HG03565 (cell line): Measurements from ENCODE around the gene CYB561D2.

ENCODE experiments used
- ATAC-seq: cut with Tn5 transposase; IDR thresholded peaks from one replicate; pipeline ENCODE4 v1.9.1; 2021; ENCODE audit warnings: mild to moderate bottlenecking, moderate library complexity; ENCODE audit not compliant: unreplicated experiment

The CYB561D2 gene

DNA sequence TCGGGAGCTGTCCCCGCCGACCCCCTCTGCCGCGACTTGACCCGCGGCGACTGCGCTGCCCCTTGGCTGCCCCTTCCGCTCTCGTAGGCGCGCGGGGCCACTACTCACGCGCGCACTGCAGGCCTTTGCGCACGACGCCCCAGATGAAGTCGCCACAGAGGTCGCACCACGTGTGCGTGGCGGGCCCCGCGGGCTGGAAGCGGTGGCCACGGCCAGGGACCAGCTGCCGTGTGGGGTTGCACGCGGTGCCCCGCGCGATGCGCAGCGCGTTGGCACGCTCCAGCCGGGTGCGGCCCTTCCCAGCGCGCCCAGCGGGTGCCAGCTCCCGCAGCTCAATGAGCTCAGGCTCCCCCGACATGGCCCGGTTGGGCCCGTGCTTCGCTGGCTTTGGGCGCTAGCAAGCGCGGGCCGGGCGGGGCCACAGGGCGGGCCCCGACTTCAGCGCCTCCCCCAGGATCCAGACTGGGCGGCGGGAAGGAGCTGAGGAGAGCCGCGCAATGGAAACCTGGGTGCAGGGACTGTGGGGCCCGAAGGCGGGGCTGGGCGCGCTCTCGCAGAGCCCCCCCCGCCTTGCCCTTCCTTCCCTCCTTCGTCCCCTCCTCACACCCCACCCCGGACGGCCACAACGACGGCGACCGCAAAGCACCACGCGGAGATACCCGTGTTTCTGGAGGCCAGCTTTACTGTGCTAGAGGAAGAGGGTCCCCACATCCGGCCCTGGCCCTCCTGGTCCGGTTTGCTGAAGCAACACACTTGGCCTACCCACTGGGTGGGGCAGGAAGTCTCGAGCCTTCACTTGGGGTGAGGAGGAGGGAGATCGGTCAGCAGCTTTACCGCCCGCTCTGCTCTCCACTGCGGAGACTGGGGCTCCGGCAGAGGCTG lies 10.0 kb upstream of the CYB561D2 start, which contains the start of gene RASSF1:
TSS of gene RASSF1 (minus strand) at position 389 of the 882 bp plus-strand sequence. CDS start at position 358, 31 bp downstream.
- no peak for ATAC-seq

DNA sequence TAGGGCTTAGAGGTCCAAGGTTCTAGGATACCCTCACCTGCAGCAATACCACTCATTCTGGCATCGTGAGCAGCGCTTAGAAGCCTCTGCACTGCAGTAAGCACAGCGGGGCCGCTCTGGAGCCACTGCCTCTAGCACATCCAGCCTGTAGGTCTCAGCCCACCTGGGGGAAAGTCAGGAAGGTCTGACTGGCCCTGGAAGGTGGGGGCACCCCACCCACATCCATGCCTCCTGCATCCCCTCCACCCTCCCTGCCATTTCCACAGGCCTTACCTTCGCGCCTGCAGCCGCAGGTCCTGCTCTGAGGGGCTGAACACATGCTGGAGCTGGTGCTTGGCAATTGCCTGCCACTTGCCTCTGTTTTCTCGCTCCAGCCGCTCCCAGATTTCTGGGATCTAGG lies 9.1 kb upstream of the CYB561D2 start:
- no peak for ATAC-seq

DNA sequence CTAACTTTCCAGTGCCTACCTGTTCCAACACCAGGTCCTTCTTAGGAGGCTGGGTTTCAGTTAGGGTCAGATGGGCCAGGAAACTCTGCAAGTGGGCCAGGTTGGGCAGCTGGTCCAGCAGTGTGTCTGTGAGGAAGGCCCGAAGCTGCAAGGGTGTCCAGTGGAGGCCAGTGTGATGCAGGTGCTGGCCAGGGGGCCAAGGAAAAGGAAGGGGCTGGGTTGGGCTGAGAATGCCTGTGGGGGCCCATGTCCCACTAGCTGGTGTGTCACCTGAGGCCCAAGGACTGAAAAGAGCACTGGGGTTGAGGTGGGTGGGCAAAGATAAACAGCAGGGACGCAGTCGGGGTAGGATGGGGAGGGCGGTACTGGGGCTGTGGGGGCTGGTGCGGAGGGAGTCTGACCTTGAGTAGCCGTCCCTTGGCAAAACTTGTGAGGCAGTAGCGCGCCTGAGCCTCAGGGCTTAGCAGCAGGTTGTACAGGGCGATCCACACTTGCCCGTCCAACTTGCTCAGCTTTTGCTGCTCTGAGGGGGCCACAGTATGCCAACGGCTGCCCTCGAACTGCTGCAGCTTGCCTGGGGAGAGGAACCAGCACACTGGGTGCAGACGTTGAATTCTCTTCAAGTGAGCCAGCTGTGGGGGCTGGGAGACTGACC lies 8.5 kb upstream of the CYB561D2 start:
- ATAC-seq, result no peak

DNA sequence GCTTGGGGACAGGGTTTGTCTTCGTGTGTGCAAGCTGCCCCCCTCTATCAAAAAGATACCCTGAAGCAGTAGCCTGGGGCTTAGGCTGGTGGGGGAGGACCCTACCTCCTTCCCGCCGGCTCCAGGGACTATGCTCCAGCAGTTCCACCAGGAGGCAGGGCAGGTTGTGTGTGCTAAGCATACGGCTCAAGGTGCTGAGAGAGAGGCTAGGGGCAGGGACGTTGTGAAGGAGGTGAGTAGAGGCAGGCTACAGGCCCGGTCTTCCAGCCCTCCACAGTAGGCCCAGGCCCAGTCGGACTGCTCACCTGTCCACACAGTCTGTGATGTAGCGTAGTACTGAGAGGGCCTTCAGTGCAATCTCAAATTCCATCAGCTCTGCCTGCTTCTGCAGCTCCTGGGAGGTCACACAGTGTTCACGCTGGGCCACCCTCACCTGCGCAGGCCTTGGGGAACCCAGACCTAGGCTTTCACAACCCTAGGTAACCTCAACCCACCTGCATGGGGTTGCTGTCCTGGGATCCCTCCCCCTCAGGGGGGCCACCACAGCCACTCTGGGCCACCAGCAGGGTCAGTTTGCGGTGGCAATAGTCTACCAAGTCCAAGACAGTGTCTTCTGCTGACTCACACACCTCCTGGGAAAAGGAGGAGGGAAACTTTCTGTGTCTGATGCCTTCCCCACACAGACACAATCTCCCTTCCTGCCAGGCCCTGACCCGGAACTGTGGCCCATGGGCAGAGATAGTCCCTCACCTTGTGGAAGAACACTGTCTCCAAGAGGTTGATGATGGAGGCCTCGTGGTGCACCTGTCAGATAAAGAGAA lies 7.6 kb upstream of the CYB561D2 start:
- no peak for ATAC-seq

DNA sequence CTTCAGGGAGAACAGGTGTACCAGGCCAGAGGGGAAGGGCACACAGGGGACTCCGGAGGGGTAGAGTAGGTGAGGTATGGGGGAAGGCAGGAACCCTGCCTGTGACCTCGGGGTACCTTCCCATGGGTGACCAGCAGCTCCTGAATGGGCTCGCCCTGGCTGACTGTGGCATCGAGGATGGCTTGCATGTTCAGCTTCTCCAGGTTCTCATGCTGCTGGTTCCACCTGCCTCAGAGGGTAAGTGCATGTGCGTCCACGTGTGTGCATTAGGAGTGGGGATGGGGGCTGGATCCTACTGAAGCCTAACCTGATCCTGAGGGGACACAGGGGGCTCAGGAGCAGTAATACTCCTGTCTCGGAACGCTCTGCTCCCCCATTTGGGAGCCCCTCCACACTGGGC lies 5.7 kb upstream of the CYB561D2 start:
- no peak for ATAC-seq

DNA sequence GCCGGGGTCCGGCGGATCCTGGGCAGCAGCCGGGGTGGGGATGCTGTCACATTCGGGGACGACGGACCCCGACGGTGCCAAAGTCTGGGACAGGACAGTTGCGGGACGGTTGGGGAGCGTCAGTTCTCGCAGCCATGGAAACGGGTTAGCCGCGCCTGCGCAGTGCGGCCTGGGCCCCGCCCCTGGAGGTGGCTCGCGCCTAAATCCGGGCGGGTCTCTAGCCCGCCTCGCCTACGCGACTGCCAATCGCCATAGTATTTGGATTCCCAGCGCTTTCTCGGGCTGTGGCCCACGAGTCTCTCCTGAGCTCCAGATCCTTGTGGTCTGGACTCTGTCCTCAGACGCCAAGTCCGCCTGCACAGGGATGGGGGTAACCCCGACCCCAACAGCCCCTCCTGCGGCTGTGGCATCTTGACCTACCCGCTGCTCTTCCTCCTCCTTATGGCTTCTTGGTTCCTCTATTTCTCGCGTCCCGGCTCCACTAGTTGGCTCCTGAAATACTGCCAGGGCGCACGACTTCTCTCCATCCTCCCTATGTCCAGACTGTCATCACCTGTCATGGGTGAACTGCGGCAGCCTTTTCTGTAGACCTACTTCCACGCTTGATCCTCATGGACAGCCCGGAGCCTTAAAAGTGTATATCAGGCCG lies 5.0 kb upstream of the CYB561D2 start, which contains the start of gene ZMYND10:
TSS of gene ZMYND10 (minus strand) at position 147 of the 649 bp plus-strand sequence. CDS start 153 bp downstream, outside the sequence.
- ATAC-seq, result no peak

DNA sequence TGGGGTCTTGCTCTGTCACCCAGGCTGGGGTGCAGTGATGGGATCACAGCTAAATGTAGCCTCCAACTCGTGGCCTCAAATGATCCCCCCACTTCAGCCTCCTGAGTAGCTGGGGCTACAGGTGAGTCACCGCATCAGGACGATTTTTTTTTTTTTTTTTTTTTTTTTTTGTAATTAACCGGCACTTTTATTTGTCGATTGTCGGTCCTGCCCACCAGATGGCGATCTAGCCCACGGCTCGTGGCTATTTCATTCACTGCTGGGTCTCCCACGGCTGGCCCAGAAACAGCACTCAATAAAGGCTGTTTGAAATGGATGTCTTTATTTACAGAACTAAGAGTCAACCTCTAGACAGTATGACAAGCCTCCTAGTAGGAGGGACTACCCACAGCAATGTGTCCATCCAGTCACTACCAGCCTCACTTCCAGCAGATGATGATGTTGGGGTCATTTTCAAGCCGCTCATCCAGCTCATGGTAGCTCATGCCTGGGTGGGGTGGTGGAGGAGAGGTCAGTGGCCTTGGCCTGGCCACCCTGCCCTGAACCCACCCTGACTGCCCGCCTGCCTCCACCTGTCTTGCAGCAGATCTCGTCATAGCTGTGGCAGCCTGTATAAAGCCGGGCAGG lies 3.4 kb upstream of the CYB561D2 start:
- ATAC-seq, result no peak

DNA sequence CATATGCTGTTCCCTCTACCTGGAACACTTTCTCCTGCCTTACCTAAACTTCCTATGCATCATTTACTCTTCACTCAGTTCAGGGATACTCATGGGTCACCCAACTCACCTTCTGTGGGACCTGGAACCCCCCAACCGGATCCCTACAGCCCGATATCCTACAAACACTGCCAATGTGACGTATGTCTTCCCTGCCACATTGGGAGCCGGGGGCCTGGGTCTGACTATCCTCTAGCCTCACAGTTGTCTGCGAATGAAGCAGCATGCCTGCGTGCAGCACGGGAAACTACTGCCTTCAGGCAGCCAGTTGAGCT lies 492 bp upstream of the CYB561D2 start:
- no peak for ATAC-seq

DNA sequence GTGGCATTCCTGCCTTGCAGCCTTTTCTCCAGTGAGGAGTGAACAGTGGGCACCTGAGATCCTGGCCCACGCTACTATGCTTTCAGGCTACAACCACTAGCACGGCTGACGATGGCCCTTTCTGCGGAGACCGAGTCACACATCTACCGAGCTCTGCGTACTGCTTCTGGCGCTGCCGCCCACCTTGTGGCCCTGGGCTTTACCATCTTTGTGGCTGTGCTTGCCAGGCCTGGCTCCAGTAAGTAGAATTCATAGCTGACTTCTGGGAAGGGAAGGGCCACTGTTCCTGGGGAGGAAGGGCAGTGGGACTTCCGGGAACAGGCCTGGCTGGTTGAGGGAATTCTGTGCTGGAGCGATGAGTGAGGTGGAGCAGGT lies 648 bp downstream of the CYB561D2 start:
- no peak for ATAC-seq

DNA sequence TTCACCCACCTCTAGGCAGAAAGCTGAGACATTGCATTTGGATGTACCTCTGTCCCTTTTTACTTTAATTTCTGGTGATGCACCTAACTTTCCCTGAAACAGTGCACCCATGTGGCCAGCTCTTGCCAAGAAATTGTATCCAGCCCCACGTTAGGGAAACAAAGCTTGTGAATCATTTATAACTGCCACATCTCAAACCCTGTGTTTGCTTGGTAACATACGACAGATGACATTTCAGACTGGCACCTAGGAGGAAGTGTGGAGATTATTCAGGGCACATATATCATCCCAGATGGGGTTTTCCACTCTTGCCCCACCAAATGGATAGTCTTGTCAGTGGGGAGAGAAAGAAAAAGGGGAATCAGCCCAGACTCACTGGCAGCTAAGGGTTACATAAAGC lies 2.1 kb downstream of the CYB561D2 start:
- ATAC-seq, result no peak

DNA sequence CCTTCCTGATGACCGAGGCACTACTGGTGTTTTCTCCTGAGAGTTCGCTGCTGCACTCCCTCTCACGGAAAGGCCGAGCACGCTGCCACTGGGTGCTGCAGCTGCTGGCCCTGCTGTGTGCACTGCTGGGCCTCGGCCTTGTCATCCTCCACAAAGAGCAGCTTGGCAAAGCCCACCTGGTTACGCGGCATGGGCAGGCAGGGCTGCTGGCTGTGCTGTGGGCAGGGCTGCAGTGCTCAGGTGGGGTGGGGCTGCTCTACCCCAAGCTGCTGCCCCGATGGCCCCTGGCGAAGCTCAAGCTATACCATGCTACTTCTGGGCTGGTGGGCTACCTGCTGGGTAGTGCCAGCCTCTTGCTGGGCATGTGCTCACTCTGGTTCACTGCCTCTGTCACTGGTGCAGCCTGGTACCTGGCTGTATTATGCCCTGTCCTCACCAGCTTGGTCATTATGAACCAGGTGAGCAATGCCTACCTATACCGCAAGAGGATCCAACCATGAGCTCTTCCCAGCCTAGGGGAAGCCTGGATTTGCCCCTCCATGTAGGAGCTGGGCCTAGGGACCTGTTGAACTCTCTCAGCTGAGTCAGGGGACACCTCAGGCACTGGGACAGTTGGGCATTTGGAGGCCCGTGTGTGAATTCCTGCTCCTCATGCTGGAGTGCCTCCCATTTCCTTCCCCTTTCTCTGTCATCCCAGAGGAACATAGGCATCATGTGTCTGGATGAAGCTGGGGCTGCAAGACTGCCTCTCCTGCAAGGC lies 2.8 kb downstream of the CYB561D2 start:
- ATAC-seq, result no peak

DNA sequence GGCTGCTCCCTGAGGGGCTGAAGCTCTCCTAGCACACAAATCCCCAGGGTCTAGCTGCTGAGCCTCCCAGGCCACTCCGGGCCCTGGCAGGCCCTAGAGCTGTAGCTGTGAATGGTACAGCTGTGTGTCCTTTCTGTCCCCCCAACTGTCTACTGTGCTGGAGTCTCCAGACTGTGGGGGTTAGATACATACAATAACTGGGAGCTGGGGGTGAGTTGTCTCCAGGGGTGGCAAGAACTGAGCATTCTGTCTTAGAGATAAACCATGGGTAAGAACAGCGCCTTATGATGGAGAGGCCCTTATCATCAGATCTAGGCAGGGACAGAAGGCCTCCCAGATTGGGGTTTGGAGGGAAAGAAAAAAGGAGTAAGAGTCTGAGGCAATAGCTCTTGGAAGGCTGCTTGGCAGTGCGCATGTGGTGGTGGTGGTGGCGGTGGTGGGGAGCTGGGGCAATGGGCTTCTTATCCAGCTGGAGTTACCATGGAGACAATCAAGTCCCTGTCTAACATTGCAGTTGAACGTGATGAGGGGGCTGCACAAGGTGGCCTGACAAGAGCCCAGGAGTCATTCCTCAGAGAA lies 3.6 kb downstream of the CYB561D2 start:
- ATAC-seq, result no peak

DNA sequence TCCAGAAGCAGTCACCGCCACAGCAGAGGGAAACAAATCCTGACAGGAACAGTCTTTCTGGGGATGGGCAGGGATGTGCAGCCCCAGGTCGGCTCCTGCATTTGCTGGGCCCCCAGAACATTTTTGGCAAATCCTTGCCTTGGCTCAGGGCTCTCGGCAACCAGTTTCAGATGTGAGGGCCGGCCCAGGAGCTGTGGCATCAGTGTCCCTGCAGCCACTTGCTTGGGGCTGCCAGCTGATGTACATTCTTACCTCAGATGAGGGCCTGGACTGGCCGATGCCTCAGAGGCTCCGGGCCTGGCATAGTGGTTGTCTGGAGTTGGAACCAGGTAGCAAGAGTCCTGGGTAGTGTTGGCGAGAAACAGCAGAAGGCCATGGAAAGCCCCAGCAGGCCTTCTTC lies 4.2 kb downstream of the CYB561D2 start:
- ATAC-seq, result no peak

DNA sequence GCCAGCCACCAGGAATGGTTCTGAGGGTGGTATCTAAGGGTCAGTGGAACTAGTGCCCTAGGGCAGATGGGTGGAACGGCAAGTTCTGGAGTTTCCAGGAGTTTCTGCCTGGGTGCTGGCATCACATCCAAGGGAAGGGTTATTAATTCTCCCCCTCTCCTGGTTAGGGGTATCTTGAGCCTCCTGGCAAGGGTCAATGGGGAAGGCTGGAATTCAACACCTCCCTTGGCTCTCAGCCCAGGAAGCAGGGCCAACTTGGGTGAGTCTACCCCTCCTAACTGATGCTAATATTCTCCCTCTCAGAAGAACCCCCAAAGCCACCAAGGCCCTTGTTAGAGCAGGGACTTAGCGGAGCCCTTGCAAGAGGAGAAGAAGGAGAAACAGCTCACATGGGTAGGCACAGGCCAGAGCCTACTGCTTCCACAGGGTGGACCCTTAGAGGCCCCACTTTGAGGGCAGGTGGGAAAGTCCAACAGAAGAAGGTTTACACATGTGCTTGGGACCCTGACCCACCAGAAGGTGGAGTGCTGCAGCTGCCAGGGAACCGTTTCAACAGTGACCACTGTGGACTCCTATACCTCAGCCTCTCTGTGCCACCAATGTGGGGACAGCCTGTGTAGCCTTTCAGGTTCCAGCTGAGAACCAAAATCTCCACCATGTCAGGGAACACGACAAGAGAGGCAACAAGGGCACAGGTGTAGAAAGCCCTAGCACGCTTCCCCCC lies 5.3 kb downstream of the CYB561D2 start:
- no peak for ATAC-seq

DNA sequence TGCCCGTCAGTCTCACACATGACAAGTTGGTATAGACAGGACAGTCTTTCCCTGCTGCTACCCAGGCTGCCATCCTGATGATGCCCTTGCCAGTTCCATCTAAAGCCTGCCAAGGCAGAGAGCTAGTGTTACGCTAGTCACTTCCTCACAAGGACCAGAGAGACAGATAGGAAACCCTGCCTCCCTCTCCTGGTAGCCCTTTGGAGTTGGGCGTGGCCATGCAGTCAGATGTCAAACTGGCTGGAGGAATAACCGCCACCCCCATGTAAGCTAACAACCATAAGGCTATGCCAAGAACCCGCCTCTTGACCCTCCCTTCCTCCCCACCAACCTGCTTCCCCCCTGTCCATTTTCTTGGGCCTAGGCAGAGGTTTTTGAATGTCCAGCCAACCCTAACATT lies 5.9 kb downstream of the CYB561D2 start:
- ATAC-seq, result no peak

DNA sequence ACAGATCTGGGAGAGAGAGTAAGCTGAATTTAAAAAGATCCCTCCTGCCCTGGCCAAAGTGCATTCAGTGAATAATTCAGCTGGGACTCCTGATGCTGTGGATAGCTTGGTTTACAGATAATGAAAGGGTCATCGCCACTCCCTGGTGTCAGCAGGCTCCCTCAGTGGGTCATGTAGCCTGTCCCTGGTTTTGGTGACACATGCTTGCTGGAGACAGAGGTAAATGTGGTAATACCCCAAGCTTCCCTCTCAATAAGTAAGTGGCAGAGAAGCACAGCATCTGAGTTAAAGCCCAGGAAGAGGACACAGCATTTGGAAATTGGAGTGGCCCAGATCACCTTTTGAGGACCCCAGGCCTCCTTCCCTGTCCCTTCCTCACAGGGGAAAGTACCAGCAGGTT lies 6.8 kb downstream of the CYB561D2 start:
- ATAC-seq, result no peak

DNA sequence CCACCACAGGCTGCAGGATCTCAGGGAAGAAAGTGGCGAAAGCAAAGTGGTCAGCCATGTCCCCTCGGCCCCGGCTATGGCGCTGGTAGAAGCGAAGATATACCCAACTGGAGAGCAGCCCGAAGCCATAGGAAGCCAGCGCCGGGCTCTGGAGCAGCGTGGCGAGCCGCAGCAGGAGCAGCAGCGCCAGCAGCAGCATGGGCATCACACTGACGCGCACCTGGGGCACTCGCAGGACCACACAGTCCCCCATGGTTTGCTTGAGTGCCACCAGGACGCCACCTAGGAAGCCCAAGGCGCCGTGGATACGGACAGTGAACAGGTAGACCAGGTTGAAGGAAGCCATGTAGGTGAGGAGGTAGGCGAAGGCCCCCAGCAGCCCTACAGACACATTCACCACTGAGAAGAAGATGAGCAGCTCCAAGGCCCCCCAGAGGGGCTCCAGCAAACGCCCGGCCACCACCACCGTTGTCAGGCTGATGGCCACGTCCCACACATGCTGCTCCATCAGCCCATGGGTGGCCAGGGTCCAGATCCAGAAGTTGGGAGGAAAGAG lies 7.8 kb downstream of the CYB561D2 start:
- no peak for ATAC-seq

DNA sequence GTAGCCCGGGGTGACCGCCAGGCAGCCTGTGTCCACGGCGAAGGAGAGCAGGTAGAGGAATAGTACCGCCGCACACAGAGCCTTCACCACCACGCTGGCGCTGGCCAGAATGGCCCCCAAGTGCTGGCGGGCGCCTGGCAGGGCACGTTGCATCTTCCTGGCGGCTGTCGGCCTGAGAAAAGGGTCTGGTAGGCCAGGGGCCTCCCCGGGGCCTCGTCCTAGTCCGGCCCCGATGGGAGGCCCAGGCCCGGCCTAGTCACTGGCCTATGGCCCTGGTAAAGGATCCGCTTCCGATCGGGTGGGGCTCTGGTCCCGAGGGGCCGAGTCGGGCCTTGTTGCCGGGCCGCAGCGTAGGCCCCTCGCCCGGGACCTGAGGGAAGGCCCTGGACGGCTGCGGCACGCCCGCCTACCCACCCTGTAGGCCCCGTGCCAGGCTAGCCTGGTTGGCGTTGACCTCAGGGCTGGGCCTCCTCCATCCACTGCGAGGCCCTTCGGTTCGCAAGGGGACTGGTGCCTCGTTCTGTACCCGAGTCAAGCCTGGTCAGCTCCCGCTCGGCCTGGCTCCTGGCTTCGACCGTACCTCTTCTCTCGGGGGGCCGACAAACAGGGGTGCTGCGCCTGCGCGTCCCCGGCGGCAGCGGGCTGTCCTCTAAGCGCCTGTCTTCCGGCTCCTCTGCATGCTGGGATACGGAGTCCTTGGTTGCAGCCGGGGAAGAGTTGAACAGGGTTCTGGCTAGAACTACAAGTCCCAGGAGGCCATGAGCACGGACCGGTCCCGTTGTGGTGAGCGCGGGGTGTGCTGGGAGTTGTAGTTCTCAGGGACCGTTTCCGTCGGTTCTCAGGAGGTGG lies 8.5 kb downstream of the CYB561D2 start, which contains the start of gene TMEM115:
TSS of gene TMEM115 (minus strand) at position 611 of the 849 bp plus-strand sequence. CDS start at position 153, 458 bp downstream.
- peak; percentile 93 for ATAC-seq
